ENCODE results near the gene EPHA1. TPM values are rescaled to one million over a fixed set of nuclear protein-coding genes. Genes with fewer than 3 reads are reported as not detected.
"Not testable (repeated sequence)": the region's sequence is repeated elsewhere in the genome, so short reads cannot be mapped to it uniquely, and the experiment has no call there.

Gene EPHA1
- total RNA-seq, 1 donor from 2014 or later, result 54.4 TPM

DNA sequence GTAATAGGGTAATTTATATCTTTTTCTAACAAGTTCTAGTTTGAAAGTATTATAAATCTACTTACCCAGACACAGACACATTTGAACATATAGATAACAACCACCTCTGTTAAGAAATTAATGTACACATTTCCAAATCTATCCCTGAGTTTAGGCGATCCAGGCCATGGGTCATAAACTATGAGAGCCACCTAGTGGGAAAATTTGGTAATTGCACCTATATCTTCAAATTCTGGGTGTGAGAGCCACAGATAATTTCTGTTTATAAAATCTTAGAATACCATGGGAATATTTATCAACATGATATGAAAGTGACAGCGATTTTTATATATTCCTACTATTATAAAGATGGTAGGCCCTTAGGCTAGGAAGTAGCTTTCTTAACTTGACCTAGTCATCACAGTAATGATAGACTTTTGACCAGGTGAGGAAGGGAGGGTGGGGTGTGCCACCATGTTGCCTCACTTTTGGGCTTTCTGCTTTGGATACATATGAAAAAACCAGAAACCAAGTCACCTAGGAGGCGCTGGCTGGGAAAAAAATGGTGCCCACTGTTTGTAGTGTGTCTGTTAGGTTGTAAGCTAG is 8.0 kb upstream of the EPHA1 start:
- TF ChIP-seq, protein P1, sequence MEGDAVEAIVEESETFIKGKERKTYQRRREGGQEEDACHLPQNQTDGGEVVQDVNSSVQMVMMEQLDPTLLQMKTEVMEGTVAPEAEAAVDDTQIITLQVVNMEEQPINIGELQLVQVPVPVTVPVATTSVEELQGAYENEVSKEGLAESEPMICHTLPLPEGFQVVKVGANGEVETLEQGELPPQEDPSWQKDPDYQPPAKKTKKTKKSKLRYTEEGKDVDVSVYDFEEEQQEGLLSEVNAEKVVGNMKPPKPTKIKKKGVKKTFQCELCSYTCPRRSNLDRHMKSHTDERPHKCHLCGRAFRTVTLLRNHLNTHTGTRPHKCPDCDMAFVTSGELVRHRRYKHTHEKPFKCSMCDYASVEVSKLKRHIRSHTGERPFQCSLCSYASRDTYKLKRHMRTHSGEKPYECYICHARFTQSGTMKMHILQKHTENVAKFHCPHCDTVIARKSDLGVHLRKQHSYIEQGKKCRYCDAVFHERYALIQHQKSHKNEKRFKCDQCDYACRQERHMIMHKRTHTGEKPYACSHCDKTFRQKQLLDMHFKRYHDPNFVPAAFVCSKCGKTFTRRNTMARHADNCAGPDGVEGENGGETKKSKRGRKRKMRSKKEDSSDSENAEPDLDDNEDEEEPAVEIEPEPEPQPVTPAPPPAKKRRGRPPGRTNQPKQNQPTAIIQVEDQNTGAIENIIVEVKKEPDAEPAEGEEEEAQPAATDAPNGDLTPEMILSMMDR (IDR thresholded peaks at IDR 0.05; ENCODE audit: unreplicated experiment), result peak; percentile 79
- Mint-ChIP-seq H3K27ac (no peak overlapping the region), H3K27me3 (peaks cover 3% of the 10 kb centered on the region), H3K4me3 (ENCODE audit: low read depth) (no peak overlapping the region), H3K9me3 (ENCODE audit: low read depth) (no peaks in the 10 kb centered on the region), H3K36me3 (ENCODE audit: insufficient read depth) (no peaks in the 10 kb centered on the region), H3K4me1 (ENCODE audit: low read depth) (peaks cover 21% of the 10 kb centered on the region)
- DNase-seq (ENCODE audit: low spot score, unreplicated experiment), result no peak

DNA sequence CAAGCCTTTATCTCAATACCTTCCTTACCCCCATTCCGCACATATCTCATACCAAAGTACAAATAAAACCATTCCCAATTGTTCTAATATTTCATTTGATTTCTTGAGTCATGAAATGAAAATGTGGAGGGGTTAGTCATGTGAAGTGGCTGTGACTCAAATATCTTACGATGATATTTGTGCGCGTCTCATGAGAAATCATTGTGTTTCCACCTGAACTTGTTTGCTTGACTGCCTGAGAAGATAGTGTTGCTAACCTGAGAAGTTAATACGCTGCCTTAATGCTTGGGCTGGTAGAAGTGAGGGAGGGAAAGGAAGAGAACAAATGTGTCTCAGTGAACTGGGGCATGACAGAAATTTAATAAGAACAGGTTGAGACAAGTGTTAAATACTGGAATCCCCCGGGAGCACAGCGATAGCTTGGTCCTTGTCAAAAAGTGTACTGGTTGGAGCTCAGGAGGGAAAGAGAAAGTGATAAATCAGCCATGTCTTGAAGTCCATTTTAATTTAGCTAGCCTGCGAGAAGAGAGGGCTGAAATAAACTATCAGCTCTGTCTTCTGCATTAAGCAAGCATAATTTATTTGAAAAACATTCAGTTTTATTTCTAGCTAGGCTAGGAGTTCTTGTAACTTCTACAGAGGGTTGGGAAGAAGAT is 7.2 kb upstream of the EPHA1 start:
- H3K9me3 Mint-ChIP-seq (ENCODE audit: low read depth), result no peaks in the 10 kb centered on the region
- H3K4me3 Mint-ChIP-seq (ENCODE audit: low read depth), result no peak overlapping the region
- no peak for DNase-seq (ENCODE audit: low spot score, unreplicated experiment)
- H3K4me1 Mint-ChIP-seq (ENCODE audit: low read depth), result peaks cover 21% of the 10 kb centered on the region
- peaks cover 3% of the 10 kb centered on the region for H3K27me3 Mint-ChIP-seq
- H3K27ac Mint-ChIP-seq, result no peak overlapping the region
- no peaks in the 10 kb centered on the region for H3K36me3 Mint-ChIP-seq (ENCODE audit: insufficient read depth)
- TF ChIP-seq, protein P1 (IDR thresholded peaks at IDR 0.05; ENCODE audit: unreplicated experiment), result no peak

DNA sequence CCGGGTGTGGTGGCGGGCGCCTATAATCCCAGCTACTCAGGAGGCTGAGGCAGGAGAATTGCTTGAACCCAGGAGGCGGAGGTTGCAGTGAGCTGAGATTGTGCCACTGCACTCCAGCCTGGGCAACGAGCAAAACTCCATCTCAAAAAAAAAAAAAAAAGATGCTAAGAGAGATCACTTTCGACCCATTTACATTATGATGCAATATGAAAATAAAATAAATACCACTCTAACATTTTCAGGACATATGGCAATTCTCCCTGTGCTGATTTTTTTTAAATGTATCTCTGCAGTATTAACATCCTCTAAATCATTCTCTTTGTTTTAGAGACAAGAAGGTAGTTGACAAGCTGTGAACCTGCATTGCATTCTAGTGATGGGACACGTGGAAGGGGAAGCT is 6.6 kb upstream of the EPHA1 start:
- peaks cover 26% of the 10 kb centered on the region for H3K4me1 Mint-ChIP-seq (ENCODE audit: low read depth)
- not testable (repeated sequence) for H3K27ac Mint-ChIP-seq

DNA sequence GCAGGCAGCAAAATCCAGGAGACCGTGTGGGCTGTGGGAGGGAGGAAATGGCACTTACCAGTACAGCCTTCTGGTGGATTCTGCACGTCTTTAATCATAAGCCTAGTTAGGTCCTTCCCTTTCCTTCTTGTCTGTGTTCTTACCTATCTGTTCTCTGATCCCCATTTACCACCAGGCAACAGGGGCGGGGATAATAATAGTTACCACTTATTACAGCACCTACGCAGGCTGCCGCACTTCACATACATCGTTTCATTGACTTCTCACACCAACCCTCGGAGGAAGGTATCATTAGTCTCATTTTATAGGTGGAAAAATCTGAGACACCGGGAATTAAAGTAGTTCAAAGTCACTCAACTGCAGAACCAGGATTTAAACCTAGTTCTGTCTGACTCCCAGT is 4.5 kb upstream of the EPHA1 start:
- Mint-ChIP-seq H3K27me3 (no peaks in the 10 kb centered on the region), H3K4me3 (ENCODE audit: low read depth) (no peak overlapping the region), H3K4me1 (ENCODE audit: low read depth) (peaks cover 36% of the 10 kb centered on the region), H3K36me3 (ENCODE audit: insufficient read depth) (no peaks in the 10 kb centered on the region), H3K9me3 (ENCODE audit: low read depth) (no peaks in the 10 kb centered on the region), H3K27ac (no peak overlapping the region)
- TF ChIP-seq, protein P1 (IDR thresholded peaks at IDR 0.05; ENCODE audit: unreplicated experiment), result no peak
- DNase-seq (ENCODE audit: low spot score, unreplicated experiment), result no peak

More for the DNA sequence above, 6.6 kb upstream of the EPHA1 start:
- not testable (repeated sequence) for H3K9me3 Mint-ChIP-seq (ENCODE audit: low read depth); DNase-seq (ENCODE audit: low spot score, unreplicated experiment); H3K27me3 Mint-ChIP-seq; H3K4me3 Mint-ChIP-seq (ENCODE audit: low read depth); H3K36me3 Mint-ChIP-seq (ENCODE audit: insufficient read depth)

DNA sequence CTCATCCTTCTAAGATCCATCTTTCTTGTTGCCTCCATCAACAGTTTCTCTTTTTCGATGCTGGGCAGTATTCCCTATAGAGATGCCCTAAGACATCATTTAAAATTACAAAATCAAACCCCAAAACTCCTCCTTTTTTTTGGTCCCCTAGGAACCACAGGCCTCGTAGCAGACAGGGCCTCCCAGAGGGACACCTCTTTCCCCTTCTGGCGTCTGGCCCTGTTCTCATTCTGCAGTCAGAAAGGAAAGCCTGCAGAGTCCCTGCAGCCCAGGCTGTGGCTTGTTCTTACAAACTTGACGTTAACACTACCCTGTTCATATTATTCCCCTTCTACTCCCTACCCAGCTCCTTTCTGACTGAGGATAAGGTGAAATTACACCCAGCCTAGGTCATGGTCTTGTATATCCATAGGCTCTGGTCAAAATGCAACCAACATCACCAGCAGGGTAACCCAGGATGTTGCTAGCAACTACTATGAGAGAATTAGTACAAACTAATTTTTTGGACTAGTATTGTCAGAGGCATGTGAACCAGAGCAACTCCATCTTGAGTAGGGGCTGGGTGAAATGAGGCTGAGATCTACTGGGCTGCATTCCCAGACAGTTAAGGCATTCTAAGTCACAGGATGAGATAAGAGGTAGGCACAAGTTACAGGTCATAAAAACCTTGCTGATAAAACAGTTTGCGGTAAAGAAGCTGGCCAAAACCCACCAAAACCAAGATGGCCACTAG is 3.5 kb upstream of the EPHA1 start:
- Mint-ChIP-seq H3K9me3 (ENCODE audit: low read depth) (no peaks in the 10 kb centered on the region), H3K4me1 (ENCODE audit: low read depth) (peaks cover 45% of the 10 kb centered on the region), H3K36me3 (ENCODE audit: insufficient read depth) (no peaks in the 10 kb centered on the region), H3K27me3 (no peaks in the 10 kb centered on the region), H3K27ac (no peak overlapping the region), H3K4me3 (ENCODE audit: low read depth) (no peak overlapping the region)
- TF ChIP-seq, protein P1 (IDR thresholded peaks at IDR 0.05; ENCODE audit: unreplicated experiment), result no peak
- DNase-seq (ENCODE audit: low spot score, unreplicated experiment), result no peak
